NB4 (cell line): Measurements from ENCODE around the gene GARIN6.

Experiments used
- POLR2A ChIP-seq: IDR thresholded peaks from 2 replicates; pipeline ENCODE4 v1.6.1; 2011; ENCODE audit warnings: mild to moderate bottlenecking; ENCODE audit not compliant: insufficient read length; ENCODE audit errors: extremely low read depth
- TF ChIP-seq, protein P1 (sequence below): IDR thresholded peaks from one replicate; pipeline ENCODE4 v1.5.1; 2012; ENCODE audit warnings: low read depth, low read length

DNA sequence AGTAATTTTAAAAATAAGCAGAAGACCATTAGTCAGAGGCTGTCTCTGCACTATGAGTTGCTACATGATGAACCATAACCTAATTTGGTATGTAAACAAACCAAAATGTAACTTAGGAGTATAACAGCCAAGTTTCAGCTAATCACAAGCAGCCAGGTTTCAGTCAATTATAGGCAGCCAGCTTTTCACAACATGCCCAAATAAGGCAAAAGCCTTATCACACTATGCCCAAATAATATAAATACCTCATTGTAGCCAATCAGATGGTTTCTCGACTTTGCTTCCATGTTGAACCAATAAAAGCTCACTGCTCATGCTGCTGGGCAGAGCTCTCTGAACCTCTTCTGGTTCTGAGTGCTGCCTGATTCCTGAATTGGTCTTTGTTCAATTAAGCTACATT is 38.6 kb downstream of the GARIN6 start:
- no peak for TF ChIP-seq POLR2A
- TF ChIP-seq, protein P1, sequence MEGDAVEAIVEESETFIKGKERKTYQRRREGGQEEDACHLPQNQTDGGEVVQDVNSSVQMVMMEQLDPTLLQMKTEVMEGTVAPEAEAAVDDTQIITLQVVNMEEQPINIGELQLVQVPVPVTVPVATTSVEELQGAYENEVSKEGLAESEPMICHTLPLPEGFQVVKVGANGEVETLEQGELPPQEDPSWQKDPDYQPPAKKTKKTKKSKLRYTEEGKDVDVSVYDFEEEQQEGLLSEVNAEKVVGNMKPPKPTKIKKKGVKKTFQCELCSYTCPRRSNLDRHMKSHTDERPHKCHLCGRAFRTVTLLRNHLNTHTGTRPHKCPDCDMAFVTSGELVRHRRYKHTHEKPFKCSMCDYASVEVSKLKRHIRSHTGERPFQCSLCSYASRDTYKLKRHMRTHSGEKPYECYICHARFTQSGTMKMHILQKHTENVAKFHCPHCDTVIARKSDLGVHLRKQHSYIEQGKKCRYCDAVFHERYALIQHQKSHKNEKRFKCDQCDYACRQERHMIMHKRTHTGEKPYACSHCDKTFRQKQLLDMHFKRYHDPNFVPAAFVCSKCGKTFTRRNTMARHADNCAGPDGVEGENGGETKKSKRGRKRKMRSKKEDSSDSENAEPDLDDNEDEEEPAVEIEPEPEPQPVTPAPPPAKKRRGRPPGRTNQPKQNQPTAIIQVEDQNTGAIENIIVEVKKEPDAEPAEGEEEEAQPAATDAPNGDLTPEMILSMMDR, result no peak
